Skeletal muscle tissue (tissue), 4 donors: ENCODE data around the gene ISYNA1. TPM values are rescaled to one million over a fixed set of nuclear protein-coding genes. Genes with fewer than 3 reads are reported as not detected.

ENCODE experiments used
- H3K27ac ChIP-seq: one replicate; pipeline ENCODE4 v1.7.0; 2013; ENCODE audit warnings: mild to moderate bottlenecking, low read depth, low read length, inconsistent platforms
- H3K27me3 ChIP-seq, 3 donors: one replicate each; pipeline ENCODE4 v1.7.0; 2013; ENCODE audit warnings: low read length in 3 of 3; ENCODE audit not compliant: control insufficient read depth in 3 of 3, insufficient read depth in 3 of 3
- H3K36me3 ChIP-seq, 3 donors: one replicate each; pipeline ENCODE4 v1.7.0; 2013; ENCODE audit warnings: low read length in 3 of 3; ENCODE audit not compliant: control insufficient read depth in 3 of 3, insufficient read depth in 3 of 3
- H3K4me1 ChIP-seq, 3 donors: one replicate each; pipeline ENCODE4 v1.7.0; 2013; ENCODE audit warnings: low read length in 3 of 3, mild to moderate bottlenecking in 3 of 3; ENCODE audit not compliant: control insufficient read depth in 3 of 3, insufficient read depth in 3 of 3
- H3K4me3 ChIP-seq, 3 donors: one replicate each; pipeline ENCODE4 v1.7.0; 2013; ENCODE audit warnings: low read length in 3 of 3
- H3K9ac ChIP-seq, 3 donors: one replicate each; pipeline ENCODE4 v1.7.0; 2013; ENCODE audit warnings: low read length in 3 of 3, mild to moderate bottlenecking in 3 of 3, moderate library complexity in 2 of 3, low read depth in 1 of 3
- H3K9me3 ChIP-seq, 3 donors: one replicate each; pipeline ENCODE4 v1.7.0; 2013; ENCODE audit warnings: low read length in 3 of 3; ENCODE audit not compliant: control insufficient read depth in 3 of 3
- total RNA-seq: library from RNA; depleted of rRNA; stranded (reverse); fragments of >200 nt; gene quantifications from one replicate; pipeline ENCODE4 v1.2.3, GENCODE V29; 2014
- donor health status: Osteomylitis.

Gene ISYNA1
- total RNA-seq, 1 donor from 2014 or later = 86.6 TPM

DNA sequence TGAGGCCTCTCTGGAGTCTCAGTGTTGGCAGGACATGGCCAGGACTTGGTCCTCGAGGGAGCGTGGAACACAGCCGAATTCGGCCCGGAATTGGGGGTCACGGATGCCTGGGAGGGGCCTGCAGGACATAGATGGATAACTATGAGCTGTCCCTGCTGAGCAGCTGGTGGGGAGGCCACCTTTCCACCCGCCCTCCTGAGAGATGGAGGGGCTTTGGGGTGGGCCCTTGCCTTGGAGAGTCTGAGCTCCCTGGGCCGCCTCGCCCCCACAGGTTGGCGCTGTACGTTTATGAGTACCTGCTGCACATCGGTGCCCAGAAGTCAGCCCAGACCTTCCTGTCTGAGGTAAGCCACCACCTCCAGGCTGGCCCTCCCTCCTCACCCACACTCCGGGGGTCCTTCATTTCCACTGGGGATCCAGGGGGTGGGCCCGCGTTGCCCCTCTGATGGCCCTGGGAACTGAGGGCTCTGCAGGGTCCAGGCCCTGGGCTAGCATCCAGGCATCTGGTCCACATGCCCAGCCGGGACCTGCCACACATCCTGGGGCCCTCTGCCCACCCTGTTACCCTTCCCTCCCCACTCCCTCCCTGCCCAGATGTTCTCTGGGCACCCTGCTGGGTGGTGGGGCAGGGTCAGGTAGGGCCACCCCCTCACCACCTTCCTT is 10.7 kb downstream of the ISYNA1 start:
- Histone ChIP-seq H3K27ac (no peak overlapping the region), H3K27me3 (no peaks in the 10 kb centered on the region), H3K9me3 (no peaks in the 10 kb centered on the region), H3K4me1 (peaks cover 28 to 41% (median 34%) of the 10 kb centered on the region in 3 donors), H3K9ac (no peak overlapping the region), H3K36me3 (no peaks in the 10 kb centered on the region), H3K4me3 (no peak overlapping the region)

DNA sequence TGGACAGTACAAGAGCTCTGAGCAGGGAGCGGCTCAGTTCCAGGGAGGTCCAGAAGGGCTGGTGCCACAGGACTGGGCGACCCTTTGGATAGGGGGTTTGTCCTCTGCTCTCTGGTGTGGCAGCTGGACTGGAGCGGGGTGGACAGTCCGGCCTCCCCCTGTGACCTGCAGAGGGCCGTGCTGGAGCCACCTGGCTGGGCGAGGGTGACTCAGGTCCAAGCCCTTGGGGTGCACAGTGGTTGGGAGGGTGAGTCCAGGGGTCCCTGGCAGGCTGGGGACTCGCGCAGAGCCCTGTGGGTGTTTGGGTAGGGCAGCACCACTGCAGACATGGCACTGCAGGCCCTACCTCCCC is 11.5 kb downstream of the ISYNA1 start:
- H3K36me3 ChIP-seq = no peaks in the 10 kb centered on the region

DNA sequence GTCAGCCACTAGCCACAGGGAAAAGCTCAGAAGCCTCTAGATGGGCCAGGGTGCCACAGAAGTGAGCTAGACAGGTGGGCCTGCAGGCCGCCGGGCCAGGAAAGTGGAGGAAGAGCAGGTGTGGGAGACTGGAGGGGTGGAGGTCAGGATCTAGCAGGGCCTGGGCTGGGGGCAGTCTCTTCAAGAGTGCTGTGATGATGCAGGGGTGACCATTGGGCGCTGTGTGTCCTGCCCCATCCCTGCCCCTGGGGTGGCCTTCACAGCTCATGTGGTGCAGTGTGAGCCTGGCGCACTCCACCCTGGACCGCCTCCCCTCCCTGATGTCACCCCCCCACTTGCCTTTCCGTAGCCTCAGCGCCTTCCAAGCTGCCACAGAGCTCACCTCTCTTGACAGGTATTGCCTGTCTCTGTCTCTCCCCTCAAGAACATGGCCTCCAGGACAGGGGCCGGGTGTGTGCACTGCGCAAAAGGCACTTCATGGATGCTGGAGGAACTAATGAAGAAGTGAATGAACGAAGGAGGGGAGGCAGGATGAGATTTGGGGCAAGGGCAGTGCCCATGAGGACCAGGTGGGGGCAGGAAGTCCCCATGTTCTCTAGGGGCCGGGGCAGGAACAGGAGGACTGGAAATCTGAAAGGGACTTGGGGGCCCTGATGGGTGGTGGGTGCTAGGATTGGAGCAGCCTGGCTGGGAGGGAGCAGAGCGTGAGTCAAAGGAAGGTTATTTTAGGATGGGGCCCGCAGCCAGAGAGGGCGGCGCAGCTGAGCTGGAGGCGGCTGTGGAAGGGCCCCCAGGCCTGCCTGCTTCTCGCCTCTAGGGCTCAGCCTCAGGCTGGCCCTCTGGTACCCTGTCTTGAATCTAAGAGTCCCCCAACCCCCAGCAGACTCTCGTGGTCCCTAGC is 12.2 kb downstream of the ISYNA1 start:
- H3K36me3 ChIP-seq = no peaks in the 10 kb centered on the region
- H3K4me3 ChIP-seq = peak overlapping the region in 2 of 3 donors; percentile 20 to 41
- H3K4me1 ChIP-seq = peaks cover 34 to 48% (median 43%) of the 10 kb centered on the region in 3 donors
- H3K9ac ChIP-seq = peak overlapping the region; percentile 40 to 81 (median 59)
- H3K9me3 ChIP-seq = no peaks in the 10 kb centered on the region
- peak overlapping the region; percentile 72 for H3K27ac ChIP-seq
- no peaks in the 10 kb centered on the region for H3K27me3 ChIP-seq

More for the DNA sequence above, 11.5 kb downstream of the ISYNA1 start:
- no peaks in the 10 kb centered on the region for H3K27me3 ChIP-seq
- H3K4me1 ChIP-seq = peaks cover 28 to 44% (median 37%) of the 10 kb centered on the region in 3 donors
- H3K27ac ChIP-seq = peak overlapping the region; percentile 72
- peak overlapping the region; percentile 40 to 81 (median 59) for H3K9ac ChIP-seq
- no peaks in the 10 kb centered on the region for H3K9me3 ChIP-seq
- peak overlapping the region in 2 of 3 donors; percentile 20 to 41 for H3K4me3 ChIP-seq

DNA sequence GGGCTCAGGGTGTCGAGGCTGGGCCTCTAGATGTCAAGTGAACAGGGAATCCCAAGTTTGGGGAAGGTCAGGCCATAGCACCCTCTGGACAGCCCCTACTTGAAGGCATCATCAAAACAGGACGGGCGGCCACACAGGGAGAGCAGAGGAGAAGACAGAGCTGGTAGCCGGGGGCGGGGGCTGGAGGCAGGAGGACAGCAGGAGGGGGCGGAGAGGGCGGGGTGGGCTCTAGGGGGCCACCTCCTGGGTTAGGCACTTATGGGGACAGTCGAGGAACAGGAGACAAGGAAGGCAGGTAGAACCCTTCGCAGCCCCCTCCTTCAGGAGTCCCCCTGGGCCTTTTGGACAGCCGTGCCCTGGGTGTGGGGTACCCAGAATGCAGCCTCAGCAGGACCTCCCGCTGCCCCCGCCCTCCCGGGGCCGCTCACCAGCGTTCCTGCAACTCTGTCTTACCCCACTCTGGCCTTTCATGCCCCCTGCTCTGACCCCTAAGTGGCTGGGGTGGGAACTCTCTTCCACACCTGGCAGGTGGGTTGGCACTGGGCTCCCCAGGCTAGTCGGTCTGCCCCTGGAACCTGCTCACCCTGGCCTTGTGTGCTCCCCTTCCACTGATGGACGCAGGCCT is 12.9 kb downstream of the ISYNA1 start:
- Histone ChIP-seq H3K36me3 (no peaks in the 10 kb centered on the region), H3K4me1 (peaks cover 37 to 49% (median 49%) of the 10 kb centered on the region in 3 donors), H3K9me3 (no peaks in the 10 kb centered on the region), H3K4me3 (no peak overlapping the region), H3K27ac (peak overlapping the region; percentile 72), H3K27me3 (no peaks in the 10 kb centered on the region), H3K9ac (peak overlapping the region in 1 of 3 donors; percentile 81)

DNA sequence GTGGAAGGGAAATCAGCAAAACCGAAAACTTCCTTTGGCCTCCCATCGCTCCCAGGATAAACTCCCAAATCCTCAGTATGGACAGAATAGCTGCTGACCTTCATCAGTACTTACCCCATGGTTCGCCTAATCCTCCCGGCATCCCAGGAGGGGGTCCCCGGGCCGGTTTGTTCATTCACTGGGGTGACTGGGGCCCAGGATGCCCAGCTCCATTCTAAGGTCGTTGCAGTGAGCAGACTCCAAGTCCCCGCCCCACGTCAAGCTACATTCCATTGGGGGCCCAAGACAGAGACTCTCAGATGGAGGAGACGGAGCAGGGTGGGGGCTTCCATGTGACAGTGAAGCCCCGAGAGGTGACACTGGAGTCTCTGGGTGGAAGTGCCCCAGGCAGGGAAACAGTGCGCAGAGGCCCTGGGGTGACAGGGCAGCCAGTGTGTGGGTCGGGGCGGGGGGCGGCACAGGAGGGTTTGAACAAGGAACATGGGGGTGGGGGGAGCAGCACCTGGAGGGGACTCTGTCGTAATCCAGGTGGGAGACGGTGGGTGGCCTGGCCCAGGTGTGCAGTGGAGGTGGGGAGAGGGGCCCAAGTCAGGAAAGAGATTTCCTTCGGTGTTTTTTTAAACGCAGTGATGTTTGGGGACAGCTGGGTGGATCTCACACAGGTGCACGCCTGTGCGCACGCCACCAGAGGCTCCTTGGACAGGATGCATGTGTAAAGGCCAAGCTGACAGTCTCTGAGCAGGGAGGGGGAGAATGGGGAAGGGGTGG is 13.6 kb downstream of the ISYNA1 start:
- H3K27me3 ChIP-seq = no peaks in the 10 kb centered on the region
- H3K4me3 ChIP-seq = no peak overlapping the region
- no peak overlapping the region for H3K9ac ChIP-seq
- H3K27ac ChIP-seq = no peak overlapping the region
- no peaks in the 10 kb centered on the region for H3K9me3 ChIP-seq
- H3K36me3 ChIP-seq = no peaks in the 10 kb centered on the region
- peaks cover 34 to 49% (median 46%) of the 10 kb centered on the region in 3 donors for H3K4me1 ChIP-seq

DNA sequence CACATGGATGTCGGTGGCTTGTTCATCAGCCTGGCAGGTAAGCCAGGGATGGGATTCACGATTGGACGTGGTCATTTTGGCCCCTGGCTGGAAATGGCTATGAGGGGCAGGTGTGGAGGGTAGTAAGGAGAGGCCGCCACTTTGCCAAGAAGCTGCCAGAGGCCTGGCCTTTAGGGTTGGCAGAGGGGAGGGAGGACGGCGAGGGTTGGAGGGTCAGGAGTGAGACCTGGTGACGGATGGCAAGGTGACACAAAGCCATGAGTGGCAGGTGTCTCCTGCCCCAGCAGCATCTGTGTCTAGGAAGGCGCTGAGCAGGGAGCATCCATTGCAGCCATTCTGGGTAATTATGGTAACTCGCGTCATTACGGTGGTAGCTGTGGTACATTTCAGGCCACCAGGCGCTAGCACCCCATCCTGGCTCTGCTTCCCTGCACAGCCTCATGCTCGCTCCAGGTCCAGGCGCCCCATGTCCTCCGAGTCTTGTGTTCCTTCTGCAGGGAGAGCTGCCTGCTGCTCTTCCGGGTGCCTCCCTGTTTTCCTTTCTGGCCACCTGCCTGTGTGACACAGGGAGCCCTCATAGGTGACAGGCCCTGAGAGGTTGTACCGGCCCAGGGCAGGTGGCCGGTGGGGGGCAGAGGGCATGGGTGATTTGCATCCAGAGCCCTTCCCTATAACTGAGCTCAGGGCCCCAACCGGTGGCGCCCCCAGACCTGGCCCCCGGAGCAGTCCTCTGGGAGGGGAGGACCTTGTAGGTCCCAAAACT is 14.5 kb downstream of the ISYNA1 start:
- peaks cover 40 to 55% (median 51%) of the 10 kb centered on the region in 3 donors for H3K4me1 ChIP-seq
- H3K27ac ChIP-seq = no peak overlapping the region
- peak overlapping the region in 1 of 3 donors; percentile 40 for H3K9ac ChIP-seq
- no peak overlapping the region for H3K4me3 ChIP-seq
- peaks cover under 1 to 5% (median 4%) of the 10 kb centered on the region in 3 donors for H3K27me3 ChIP-seq
- no peaks in the 10 kb centered on the region for H3K36me3 ChIP-seq
- H3K9me3 ChIP-seq = no peaks in the 10 kb centered on the region

DNA sequence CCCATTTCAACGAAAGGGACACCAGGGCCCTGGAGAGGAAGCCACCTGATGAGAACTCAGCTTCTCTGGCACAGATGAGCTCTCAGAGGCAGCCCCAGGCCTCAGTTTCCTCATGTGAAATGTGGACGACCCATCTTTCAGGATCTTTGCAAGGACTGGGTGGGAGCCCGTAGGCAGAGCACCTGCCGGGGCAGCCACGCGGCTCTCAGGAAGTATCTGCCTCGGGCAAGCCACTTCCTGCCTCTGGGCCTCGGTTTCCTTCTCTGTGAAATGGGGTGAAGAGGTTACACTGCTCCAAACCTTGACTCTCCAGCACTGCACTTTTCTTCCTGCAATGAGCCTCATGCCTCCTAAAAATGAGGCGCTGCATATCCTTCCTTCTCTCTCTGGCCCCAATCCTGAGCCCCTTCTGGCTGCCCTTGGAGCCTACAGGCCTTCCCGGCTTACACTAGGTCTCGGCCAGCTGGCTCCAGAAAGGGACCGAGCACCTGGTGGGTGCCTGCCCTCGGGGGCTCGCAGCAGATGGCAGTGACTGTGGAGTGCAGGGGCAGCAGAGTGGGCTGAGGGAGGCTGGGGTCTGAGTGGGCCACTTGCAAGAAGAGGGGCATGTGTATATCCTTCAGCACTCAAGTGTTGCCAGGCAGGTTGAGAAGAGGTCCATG is 15.3 kb downstream of the ISYNA1 start:
- peaks cover 47 to 63% (median 58%) of the 10 kb centered on the region in 3 donors for H3K4me1 ChIP-seq
- H3K27ac ChIP-seq = no peak overlapping the region
- H3K36me3 ChIP-seq = no peaks in the 10 kb centered on the region
- peak overlapping the region in 1 of 3 donors; percentile 40 for H3K9ac ChIP-seq
- H3K27me3 ChIP-seq = peaks cover 7 to 12% (median 10%) of the 10 kb centered on the region in 3 donors
- no peak overlapping the region for H3K4me3 ChIP-seq
- no peaks in the 10 kb centered on the region for H3K9me3 ChIP-seq

DNA sequence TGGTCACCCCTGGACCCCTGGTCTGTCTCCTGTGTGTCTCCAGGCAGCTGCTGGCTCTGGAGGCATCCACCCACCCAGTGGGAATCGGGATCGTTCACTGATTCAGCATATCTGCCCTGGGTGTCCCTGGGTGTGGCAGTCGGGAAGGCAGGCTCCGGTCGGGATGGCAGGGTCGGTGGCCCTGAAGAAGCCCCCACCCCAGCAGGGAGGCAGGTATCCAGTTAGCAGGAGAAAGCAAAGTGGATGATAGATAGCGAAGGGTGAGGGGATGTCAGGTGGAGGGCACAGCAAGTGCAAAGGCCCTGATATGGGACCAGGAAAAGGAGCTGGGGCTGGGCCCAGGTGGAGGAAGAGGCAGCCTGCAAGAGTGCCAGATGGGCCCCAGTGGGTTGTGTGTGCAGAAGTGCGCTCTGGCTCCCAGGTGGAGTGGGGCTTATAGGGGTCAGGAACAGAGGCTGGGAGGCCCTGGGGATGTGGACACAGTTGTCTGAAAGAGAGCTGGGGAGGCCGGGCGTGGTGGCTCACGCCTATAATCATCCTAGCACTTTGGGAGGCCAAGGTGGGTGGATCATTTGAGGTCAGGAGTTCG is 16.5 kb downstream of the ISYNA1 start:
- H3K4me1 ChIP-seq = peaks cover 51 to 67% (median 59%) of the 10 kb centered on the region in 3 donors
- peak overlapping the region in 1 of 3 donors; percentile 77 for H3K9ac ChIP-seq
- H3K27ac ChIP-seq = no peak overlapping the region
- H3K9me3 ChIP-seq = no peaks in the 10 kb centered on the region
- H3K4me3 ChIP-seq = no peak overlapping the region
- peaks cover 7 to 22% (median 18%) of the 10 kb centered on the region in 3 donors for H3K27me3 ChIP-seq
- H3K36me3 ChIP-seq = no peaks in the 10 kb centered on the region
